Lower leg skin (tissue), 3 donors: ENCODE data around the gene RTN4RL2.

Experiments used
- POLR2A ChIP-seq, 2 donors: fragments of 450-650 bp; IDR thresholded peaks; one replicate each; pipeline ENCODE4 v1.6.1; 2016 to 2017; ENCODE audit warnings: antibody characterized with exemption in 2 of 2, mild to moderate bottlenecking in 1 of 2, moderate library complexity in 1 of 2
- TF ChIP-seq, protein P1 (sequence below), 3 donors: fragments of 450-650 bp; IDR thresholded peaks; one replicate each; pipeline ENCODE4 v1.5.1; 2016; ENCODE audit warnings: antibody characterized with exemption in 3 of 3, mild to moderate bottlenecking in 3 of 3, moderate library complexity in 2 of 3

GRCh38 chr11:57487920-57488659 is 27.8 kb downstream of the RTN4RL2 start:
- TF ChIP-seq POLR2A (IDR thresholded peaks at IDR 0.05), result no peak
- TF ChIP-seq, protein P1, sequence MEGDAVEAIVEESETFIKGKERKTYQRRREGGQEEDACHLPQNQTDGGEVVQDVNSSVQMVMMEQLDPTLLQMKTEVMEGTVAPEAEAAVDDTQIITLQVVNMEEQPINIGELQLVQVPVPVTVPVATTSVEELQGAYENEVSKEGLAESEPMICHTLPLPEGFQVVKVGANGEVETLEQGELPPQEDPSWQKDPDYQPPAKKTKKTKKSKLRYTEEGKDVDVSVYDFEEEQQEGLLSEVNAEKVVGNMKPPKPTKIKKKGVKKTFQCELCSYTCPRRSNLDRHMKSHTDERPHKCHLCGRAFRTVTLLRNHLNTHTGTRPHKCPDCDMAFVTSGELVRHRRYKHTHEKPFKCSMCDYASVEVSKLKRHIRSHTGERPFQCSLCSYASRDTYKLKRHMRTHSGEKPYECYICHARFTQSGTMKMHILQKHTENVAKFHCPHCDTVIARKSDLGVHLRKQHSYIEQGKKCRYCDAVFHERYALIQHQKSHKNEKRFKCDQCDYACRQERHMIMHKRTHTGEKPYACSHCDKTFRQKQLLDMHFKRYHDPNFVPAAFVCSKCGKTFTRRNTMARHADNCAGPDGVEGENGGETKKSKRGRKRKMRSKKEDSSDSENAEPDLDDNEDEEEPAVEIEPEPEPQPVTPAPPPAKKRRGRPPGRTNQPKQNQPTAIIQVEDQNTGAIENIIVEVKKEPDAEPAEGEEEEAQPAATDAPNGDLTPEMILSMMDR (IDR thresholded peaks at IDR 0.05), result no peak
